HG02588 (cell line): Measurements from ENCODE around the gene TBC1D10A.
"Not testable (repeated sequence)": the region's sequence is repeated elsewhere in the genome, so short reads cannot be mapped to it uniquely, and the experiment has no call there.

Source experiments
- ATAC-seq: cut with Tn5 transposase; IDR thresholded peaks from one replicate; pipeline ENCODE4 v1.9.1; 2021; ENCODE audit warnings: mild to moderate bottlenecking, moderate library complexity; ENCODE audit not compliant: unreplicated experiment

TBC1D10A gene

GRCh38 chr22:30348404-30348803 is 21.7 kb upstream of the TBC1D10A start:
- ATAC-seq: no peak

GRCh38 chr22:30347255-30347892 is 20.6 kb upstream of the TBC1D10A start:
- ATAC-seq: no peak

- no peak for ATAC-seq
Observed at GRCh38 chr22:30344447-30345200, 17.9 kb upstream of the TBC1D10A start.

- ATAC-seq: no peak
Observed at GRCh38 chr22:30340911-30341685, 14.4 kb upstream of the TBC1D10A start.

GRCh38 chr22:30338802-30339201 is 12.1 kb upstream of the TBC1D10A start:
- ATAC-seq: no peak

- ATAC-seq: not testable (repeated sequence)
Observed at GRCh38 chr22:30338341-30338740, 11.6 kb upstream of the TBC1D10A start.

GRCh38 chr22:30337461-30337778 is 10.7 kb upstream of the TBC1D10A start:
- ATAC-seq: no peak

GRCh38 chr22:30336752-30337460 is 10.2 kb upstream of the TBC1D10A start:
- no peak for ATAC-seq

GRCh38 chr22:30335236-30335635 is 8.5 kb upstream of the TBC1D10A start:
- no peak for ATAC-seq

GRCh38 chr22:30334646-30335045 is 7.9 kb upstream of the TBC1D10A start:
- no peak for ATAC-seq

- no peak for ATAC-seq
Observed at GRCh38 chr22:30333707-30334087, 7.0 kb upstream of the TBC1D10A start.

GRCh38 chr22:30332994-30333706 is 6.4 kb upstream of the TBC1D10A start:
- no peak for ATAC-seq

GRCh38 chr22:30332551-30332950 is 5.8 kb upstream of the TBC1D10A start:
- no peak for ATAC-seq

GRCh38 chr22:30328466-30329049 is 1.8 kb upstream of the TBC1D10A start:
- ATAC-seq: no peak

GRCh38 chr22:30327864-30328345 is 1.2 kb upstream of the TBC1D10A start:
- no peak for ATAC-seq

GRCh38 chr22:30326255-30326705 is 461 bp downstream of the TBC1D10A start:
- no peak for ATAC-seq

GRCh38 chr22:30325724-30326254 is 952 bp downstream of the TBC1D10A start:
- no peak for ATAC-seq

GRCh38 chr22:30325065-30325720 is 1.5 kb downstream of the TBC1D10A start:
- no peak for ATAC-seq

GRCh38 chr22:30324014-30324730 is 2.6 kb downstream of the TBC1D10A start:
- no peak for ATAC-seq
